ENCODE data around the gene MERTK.
"Not testable (repeated sequence)": the region's sequence is repeated elsewhere in the genome, so short reads cannot be mapped to it uniquely, and the experiment has no call there.

- not testable (repeated sequence) for TF ChIP-seq POLR2A, CTCF (IDR thresholded peaks at IDR 0.05)
Observed at GRCh38 chr2:112039556-112039955, 141.1 kb downstream of the MERTK start.
